Thymus (tissue), 11 donors: ENCODE results near the gene CARMIL1. TPM values are rescaled to one million over a fixed set of nuclear protein-coding genes. Genes with fewer than 3 reads are reported as not detected.
"Not testable (repeated sequence)": the region's sequence is repeated elsewhere in the genome, so short reads cannot be mapped to it uniquely, and the experiment has no call there.

Experiments
- DNase-seq, 9 donors: peaks; one replicate each; pipeline ENCODE4 v3.0.0-alpha.2; 2013; ENCODE audit warnings: low spot score in 9 of 9, low read depth in 6 of 9, missing footprints in 1 of 9
- H3K27ac ChIP-seq, 2 donors: one replicate each; pipeline ENCODE4 v1.5.1; 2013; ENCODE audit warnings: control low read depth in 1 of 2, low read depth in 1 of 2, low read length in 1 of 2, mild to moderate bottlenecking in 1 of 2, moderate library complexity in 1 of 2
- H3K27me3 ChIP-seq, 2 donors: one replicate each; pipeline ENCODE4 v1.5.1; 2013; ENCODE audit warnings: low read length in 1 of 2; ENCODE audit not compliant: control insufficient read depth in 2 of 2, insufficient read depth in 1 of 2
- H3K36me3 ChIP-seq, 2 donors: one replicate each; pipeline ENCODE4 v1.5.1; 2013; ENCODE audit warnings: low read length in 1 of 2, mild to moderate bottlenecking in 1 of 2, moderate library complexity in 1 of 2; ENCODE audit not compliant: control insufficient read depth in 2 of 2, insufficient read depth in 2 of 2
- H3K4me1 ChIP-seq, 2 donors: one replicate each; pipeline ENCODE4 v1.5.1; 2013; ENCODE audit warnings: low read length in 2 of 2; ENCODE audit not compliant: control insufficient read depth in 2 of 2, insufficient read depth in 2 of 2
- H3K4me3 ChIP-seq, 2 donors: one replicate each; pipeline ENCODE4 v1.5.1; 2013; ENCODE audit warnings: low read length in 2 of 2, control low read depth in 1 of 2, mild to moderate bottlenecking in 1 of 2
- H3K9me3 ChIP-seq, 2 donors: one replicate each; pipeline ENCODE4 v1.5.1; 2013; ENCODE audit warnings: low read length in 1 of 2, mild to moderate bottlenecking in 1 of 2; ENCODE audit not compliant: control insufficient read depth in 2 of 2, insufficient read depth in 1 of 2
- WGBS: extraction: QIAGEN DNeasy Blood & Tissue Kit; methylation state at CpG from one replicate; pipeline ENCODE4 v1.1.7; 2013; 5-methylcytosine and 5-hydroxymethylcytosine counted together
- polyA plus RNA-seq: library from polyadenylated mRNA; stranded (reverse); fragments of 200-250 nt; gene quantifications from one replicate; pipeline ENCODE4 v1.2.3, GENCODE V29; 2013
- total RNA-seq: library from RNA; stranded (reverse); fragments of 120-200 nt; gene quantifications from one replicate; pipeline ENCODE4 v1.2.4, GENCODE V29; 2013
- donor health status: healthy.

Gene CARMIL1
- total and polyA plus RNA-seq, 2 donors: 17.4 to 29.9 TPM

DNA sequence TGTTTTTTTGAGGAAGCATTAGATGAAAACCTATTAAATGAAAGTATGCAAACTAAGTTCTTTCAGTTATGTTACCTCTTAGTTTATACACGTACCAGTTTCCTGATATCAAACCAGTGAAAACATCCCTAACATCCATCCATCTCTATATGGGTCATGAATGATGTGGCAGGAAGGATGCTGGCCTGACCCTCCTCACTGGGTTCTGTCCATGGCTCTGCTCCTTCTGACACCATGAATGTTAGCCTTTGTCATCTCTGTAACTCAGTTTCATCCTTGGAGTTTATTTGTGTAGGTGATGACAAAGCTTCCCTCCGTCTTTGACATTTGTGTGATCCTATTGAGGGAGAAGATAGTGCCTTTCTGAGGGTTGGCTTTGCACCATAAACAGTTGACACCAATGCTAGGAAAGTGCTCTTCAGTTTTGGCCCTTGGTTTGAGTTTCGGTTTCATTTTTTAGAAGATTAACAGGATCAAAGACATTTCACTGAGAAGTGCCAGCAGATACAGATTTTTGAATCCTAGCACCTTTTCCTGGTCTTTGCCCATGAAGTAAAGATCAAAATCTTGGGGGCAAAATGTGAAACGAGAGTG is 300.8 kb downstream of the CARMIL1 start:
- DNase-seq: peak in 2 of 9 donors; percentile 8 to 32

DNA sequence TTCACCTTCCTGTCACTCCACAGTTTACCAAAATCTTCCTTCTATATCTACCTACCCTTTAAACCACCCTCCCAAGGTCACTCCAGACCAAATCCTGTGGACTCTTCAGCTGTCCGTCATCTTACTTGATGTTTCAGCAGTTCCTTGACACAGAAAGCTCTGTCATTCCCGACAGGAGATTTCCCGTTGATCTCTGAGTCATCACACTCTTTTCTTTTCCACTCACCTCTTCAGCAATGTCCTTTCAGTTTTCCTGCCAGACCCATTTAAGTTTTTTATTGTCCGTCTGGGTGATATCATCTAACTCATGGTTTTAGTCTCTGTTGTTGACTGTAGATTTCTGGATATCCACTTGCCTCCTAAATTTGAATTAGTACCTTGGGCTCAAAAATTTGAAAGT is 302.9 kb downstream of the CARMIL1 start:
- WGBS: 97% methylated on average over 4 of the region's 4 CpGs
- Histone ChIP-seq H3K36me3 (peaks cover 0 to 19% of the 10 kb centered on the region in 2 donors), H3K4me1 (peaks cover 4 to 6% of the 10 kb centered on the region in 2 donors), H3K27ac (no peak overlapping the region), H3K9me3 (no peaks in the 10 kb centered on the region), H3K4me3 (no peak overlapping the region), H3K27me3 (no peaks in the 10 kb centered on the region)
- DNase-seq: no peak

More for the DNA sequence above, 300.8 kb downstream of the CARMIL1 start:
- Histone ChIP-seq H3K9me3 (no peaks in the 10 kb centered on the region), H3K27me3 (no peaks in the 10 kb centered on the region), H3K4me1 (peaks cover 4 to 6% of the 10 kb centered on the region in 2 donors), H3K27ac (peak overlapping the region in 1 of 2 donors; percentile 13), H3K4me3 (no peak overlapping the region), H3K36me3 (peaks cover 0 to 19% of the 10 kb centered on the region in 2 donors)
- 77% methylated on average over 4 of the region's 4 CpGs for WGBS

GRCh38 chr6:25583099-25583498 is 303.9 kb downstream of the CARMIL1 start:
- DNase-seq: no peak
- peaks cover 0 to 19% of the 10 kb centered on the region in 2 donors for H3K36me3 ChIP-seq
- peaks cover 4 to 6% of the 10 kb centered on the region in 2 donors for H3K4me1 ChIP-seq
- H3K4me3 ChIP-seq: no peak overlapping the region
- H3K27me3 ChIP-seq: no peaks in the 10 kb centered on the region
- H3K9me3 ChIP-seq: no peaks in the 10 kb centered on the region
- H3K27ac ChIP-seq: no peak overlapping the region

DNA sequence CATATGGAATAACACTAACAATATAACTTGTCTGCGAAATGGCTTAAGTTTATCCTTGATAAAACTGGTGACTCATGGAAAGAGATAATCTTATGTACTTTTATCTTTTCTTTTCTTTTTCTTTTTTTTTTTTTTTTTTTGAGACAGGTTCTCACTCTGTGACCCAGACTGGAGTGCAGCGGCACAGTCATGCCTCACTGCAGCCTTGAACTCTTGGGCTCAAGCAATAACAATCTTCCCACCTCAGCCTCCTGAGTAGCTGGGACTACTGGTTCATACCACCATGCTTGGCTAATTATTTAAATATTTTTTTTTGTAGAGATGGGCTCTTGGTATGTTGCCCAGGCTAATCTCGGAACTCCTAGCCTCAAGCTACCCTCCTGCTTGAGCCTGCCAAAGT is 304.7 kb downstream of the CARMIL1 start:
- Histone ChIP-seq H3K36me3 (peaks cover 0 to 25% of the 10 kb centered on the region in 2 donors), H3K9me3 (no peaks in the 10 kb centered on the region), H3K27me3 (no peaks in the 10 kb centered on the region), H3K4me1 (peaks cover 4 to 6% of the 10 kb centered on the region in 2 donors), H3K27ac (no peak overlapping the region), H3K4me3 (no peak overlapping the region)
- DNase-seq: no peak
- 65% methylated on average over 3 of the region's 3 CpGs for WGBS

- no peaks in the 10 kb centered on the region for H3K9me3 ChIP-seq
- H3K4me1 ChIP-seq: peaks cover 0 to 2% of the 10 kb centered on the region in 2 donors
- H3K4me3 ChIP-seq: no peak overlapping the region
- peaks cover 0 to 25% of the 10 kb centered on the region in 2 donors for H3K36me3 ChIP-seq
- WGBS: 98% methylated on average over 4 of the region's 4 CpGs
- H3K27me3 ChIP-seq: no peaks in the 10 kb centered on the region
- DNase-seq: no peak
- H3K27ac ChIP-seq: no peak overlapping the region
Observed at GRCh38 chr6:25585225-25585624, 306.1 kb downstream of the CARMIL1 start.

DNA sequence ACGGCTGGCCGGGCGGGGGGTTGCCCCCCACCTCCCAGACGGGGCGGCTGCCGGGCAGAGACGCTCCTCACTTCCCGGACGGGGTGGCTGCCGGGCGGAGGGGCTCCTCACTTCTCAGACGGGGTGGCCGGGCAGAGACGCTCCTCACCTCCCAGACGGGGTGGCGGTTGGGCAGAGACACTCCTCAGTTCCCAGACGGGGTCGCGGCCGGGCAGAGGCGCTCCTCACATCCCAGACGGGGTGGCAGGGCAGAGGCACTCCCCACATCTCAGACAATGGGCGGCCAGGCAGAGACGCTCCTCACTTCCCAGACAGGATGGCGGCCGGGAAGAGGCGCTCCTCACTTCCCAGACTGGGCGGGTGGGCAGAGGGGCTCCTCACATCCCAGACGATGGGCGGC is 306.9 kb downstream of the CARMIL1 start:
- DNase-seq, H3K4me3 ChIP-seq: not testable (repeated sequence)

GRCh38 chr6:25586927-25587326 is 307.8 kb downstream of the CARMIL1 start:
- Histone ChIP-seq H3K36me3 (peaks cover 0 to 25% of the 10 kb centered on the region in 2 donors), H3K9me3 (no peaks in the 10 kb centered on the region), H3K4me1 (no peaks in the 10 kb centered on the region), H3K4me3 (no peak overlapping the region), H3K27ac (no peak overlapping the region), H3K27me3 (no peaks in the 10 kb centered on the region)
- DNase-seq: no peak
- WGBS: 97% methylated on average over 3 of the region's 3 CpGs

More for the DNA sequence above, 306.9 kb downstream of the CARMIL1 start:
- WGBS: 98% methylated on average over 29 of the region's 30 CpGs
- H3K9me3 ChIP-seq, H3K27ac ChIP-seq, H3K4me1 ChIP-seq, H3K27me3 ChIP-seq: not testable (repeated sequence)
- H3K36me3 ChIP-seq: peaks cover 0 to 25% of the 10 kb centered on the region in 2 donors

DNA sequence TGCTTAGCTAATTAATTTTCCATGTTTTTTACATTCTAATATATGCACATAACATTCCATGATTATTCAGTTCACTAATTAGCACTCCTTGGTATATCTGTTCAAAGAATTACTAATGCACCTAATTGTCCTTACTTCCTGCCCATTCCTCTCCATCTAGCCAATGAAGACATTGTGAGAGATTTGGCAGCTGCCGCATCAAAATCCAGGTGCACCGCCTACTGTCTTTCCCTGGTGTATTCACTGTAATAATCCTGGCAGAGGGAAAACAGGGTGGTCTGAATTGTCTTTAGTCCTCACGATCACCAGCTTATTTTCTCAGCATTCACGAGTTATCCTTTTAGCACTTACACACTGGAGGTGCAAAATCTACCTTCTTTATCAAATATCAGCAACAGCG is 311.8 kb downstream of the CARMIL1 start:
- Histone ChIP-seq H3K27me3 (no peaks in the 10 kb centered on the region), H3K9me3 (no peaks in the 10 kb centered on the region), H3K36me3 (peaks cover 6 to 9% of the 10 kb centered on the region in 2 donors), H3K27ac (no peak overlapping the region), H3K4me3 (no peak overlapping the region), H3K4me1 (no peaks in the 10 kb centered on the region)
- WGBS: 98% methylated on average over 5 of the region's 5 CpGs
- DNase-seq: no peak

DNA sequence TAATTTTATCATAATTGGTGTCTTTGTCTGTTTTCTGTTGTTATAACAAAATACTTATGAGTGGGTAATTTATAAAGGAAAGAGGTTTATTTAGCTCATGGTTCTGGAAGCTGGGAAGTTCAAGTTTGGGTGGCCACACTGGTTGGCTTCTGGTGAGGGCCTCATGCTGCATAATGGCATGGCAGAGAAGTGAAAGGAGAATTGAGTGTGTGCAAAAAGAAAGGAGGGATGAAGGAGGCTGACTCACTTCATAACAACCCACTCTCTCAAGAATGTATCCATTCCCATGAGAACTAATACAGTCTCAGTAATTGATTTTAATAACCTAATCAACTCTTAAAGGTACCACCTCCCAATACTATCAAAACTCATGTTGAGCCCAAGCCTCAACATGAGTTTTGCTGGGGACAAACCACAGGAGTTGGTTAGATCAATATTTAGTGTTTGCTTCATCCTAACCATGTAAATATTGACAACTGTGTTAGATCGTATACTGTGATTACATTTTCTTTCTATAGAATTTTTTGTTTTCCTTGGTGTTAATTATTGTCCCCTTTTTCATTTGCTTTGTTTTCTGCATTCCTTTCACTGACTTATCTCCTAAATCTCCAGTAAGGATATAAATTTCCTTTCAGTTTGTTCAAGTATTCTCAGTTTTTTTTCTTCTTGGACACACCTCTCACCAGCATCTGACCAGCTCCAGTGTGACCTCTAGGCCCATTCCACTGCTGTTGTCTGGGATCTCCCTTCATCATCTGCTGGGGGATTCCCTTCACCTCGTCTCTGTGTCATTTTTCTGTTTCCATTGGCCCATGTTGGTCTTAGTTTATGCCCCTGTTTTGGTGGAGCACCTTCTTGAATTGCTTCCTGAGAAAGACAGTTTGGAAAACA is 318.0 kb downstream of the CARMIL1 start:
- Histone ChIP-seq H3K9me3 (no peaks in the 10 kb centered on the region), H3K27ac (no peak overlapping the region), H3K4me1 (peaks cover 0 to 2% of the 10 kb centered on the region in 2 donors), H3K36me3 (peaks cover 3 to 13% of the 10 kb centered on the region in 2 donors), H3K4me3 (no peak overlapping the region), H3K27me3 (no peaks in the 10 kb centered on the region)
- DNase-seq: no peak
- 95% methylated on average over 2 of the region's 2 CpGs for WGBS
